Parathyroid adenoma (tissue), 2 donors: ENCODE measurements around the gene UNC45B.

Experiments
- H2AFZ ChIP-seq: fragments of 300-600 bp; sonication (generic); one replicate; pipeline ENCODE4 v1.7.0; 2017; ENCODE audit warnings: antibody characterized with exemption, mild to moderate bottlenecking
- H3K27ac ChIP-seq: fragments of 300-600 bp; sonication (generic); one replicate; pipeline ENCODE4 v1.7.0; 2017
- H3K27me3 ChIP-seq: fragments of 300-600 bp; sonication (generic); one replicate; pipeline ENCODE4 v1.7.0; 2017; ENCODE audit warnings: low read length; ENCODE audit not compliant: control insufficient read depth, insufficient read depth
- H3K36me3 ChIP-seq: fragments of 300-600 bp; sonication (generic); one replicate; pipeline ENCODE4 v1.7.0; 2017; ENCODE audit warnings: low read length; ENCODE audit not compliant: control insufficient read depth, insufficient read depth
- H3K4me1 ChIP-seq: fragments of 300-600 bp; sonication (generic); one replicate; pipeline ENCODE4 v1.7.0; 2017; ENCODE audit warnings: control low read depth
- H3K4me2 ChIP-seq: fragments of 300-600 bp; sonication (generic); one replicate; pipeline ENCODE4 v1.7.0; 2017; ENCODE audit warnings: low read length
- H3K4me3 ChIP-seq: fragments of 300-600 bp; sonication (generic); one replicate; pipeline ENCODE4 v1.7.0; 2017; ENCODE audit warnings: low read depth, low read length
- H3K79me2 ChIP-seq: fragments of 300-600 bp; sonication (generic); one replicate; pipeline ENCODE4 v1.7.0; 2017; ENCODE audit warnings: control low read depth
- H3K9ac ChIP-seq: fragments of 300-600 bp; sonication (generic); one replicate; pipeline ENCODE4 v1.7.0; 2017; ENCODE audit warnings: mild to moderate bottlenecking
- H3K9me3 ChIP-seq: fragments of 300-600 bp; sonication (generic); one replicate; pipeline ENCODE4 v1.7.0; 2017; ENCODE audit warnings: low read length; ENCODE audit not compliant: control insufficient read depth
- TF ChIP-seq, protein P1 (sequence below): fragments of 300-600 bp; sonication (generic); IDR thresholded peaks from one replicate; pipeline ENCODE4 v1.7.0; 2017; ENCODE audit warnings: antibody characterized with exemption, mild to moderate bottlenecking
- donor health status: primary hyperparathyroidism.

The UNC45B gene, protein sequence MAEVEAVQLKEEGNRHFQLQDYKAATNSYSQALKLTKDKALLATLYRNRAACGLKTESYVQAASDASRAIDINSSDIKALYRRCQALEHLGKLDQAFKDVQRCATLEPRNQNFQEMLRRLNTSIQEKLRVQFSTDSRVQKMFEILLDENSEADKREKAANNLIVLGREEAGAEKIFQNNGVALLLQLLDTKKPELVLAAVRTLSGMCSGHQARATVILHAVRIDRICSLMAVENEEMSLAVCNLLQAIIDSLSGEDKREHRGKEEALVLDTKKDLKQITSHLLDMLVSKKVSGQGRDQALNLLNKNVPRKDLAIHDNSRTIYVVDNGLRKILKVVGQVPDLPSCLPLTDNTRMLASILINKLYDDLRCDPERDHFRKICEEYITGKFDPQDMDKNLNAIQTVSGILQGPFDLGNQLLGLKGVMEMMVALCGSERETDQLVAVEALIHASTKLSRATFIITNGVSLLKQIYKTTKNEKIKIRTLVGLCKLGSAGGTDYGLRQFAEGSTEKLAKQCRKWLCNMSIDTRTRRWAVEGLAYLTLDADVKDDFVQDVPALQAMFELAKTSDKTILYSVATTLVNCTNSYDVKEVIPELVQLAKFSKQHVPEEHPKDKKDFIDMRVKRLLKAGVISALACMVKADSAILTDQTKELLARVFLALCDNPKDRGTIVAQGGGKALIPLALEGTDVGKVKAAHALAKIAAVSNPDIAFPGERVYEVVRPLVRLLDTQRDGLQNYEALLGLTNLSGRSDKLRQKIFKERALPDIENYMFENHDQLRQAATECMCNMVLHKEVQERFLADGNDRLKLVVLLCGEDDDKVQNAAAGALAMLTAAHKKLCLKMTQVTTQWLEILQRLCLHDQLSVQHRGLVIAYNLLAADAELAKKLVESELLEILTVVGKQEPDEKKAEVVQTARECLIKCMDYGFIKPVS

DNA sequence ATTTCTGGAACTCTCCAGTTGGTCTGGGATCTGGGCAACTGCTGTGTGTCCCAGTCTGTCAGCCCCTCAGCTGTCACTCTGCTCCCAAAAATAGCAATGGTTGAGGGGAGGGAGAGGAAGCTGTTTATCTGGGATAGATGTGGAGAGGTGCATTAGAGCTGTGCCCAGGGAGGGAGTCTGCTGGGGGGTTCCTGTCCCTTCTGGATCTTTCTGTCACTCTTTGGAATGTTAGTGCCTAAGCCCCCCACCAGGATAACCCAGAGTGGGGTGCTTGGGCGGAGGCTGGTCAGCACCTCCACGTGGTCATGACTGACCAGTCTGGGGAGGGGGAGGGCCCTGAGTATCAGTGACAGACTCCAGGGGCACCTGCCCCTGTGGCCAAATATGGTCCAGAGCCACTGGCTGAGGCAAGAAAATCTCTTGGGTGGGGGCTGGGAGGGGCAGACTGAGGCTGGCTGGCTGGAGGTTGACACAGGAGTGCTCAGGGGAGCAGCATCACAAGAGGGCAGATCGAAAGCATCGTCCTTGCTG, at the start of gene UNC45B:
Gene UNC45B, plus strand, starts transcription at position 443 of the 531 bp plus-strand sequence. CDS start 447 bp downstream, outside the sequence.
- Histone ChIP-seq H3K27ac (no peak within 1 kb of the TSS), H3K36me3 (no peaks in the 10 kb centered on the region), H3K4me2 (no peak within 1 kb of the TSS), H3K27me3 (no peaks in the 10 kb centered on the region), H3K79me2 (no peaks in the 10 kb centered on the region), H3K9ac (no peak within 1 kb of the TSS), H3K4me1 (no peaks in the 10 kb centered on the region), H3K4me3 (no peak within 1 kb of the TSS), H2AFZ (no peak within 1 kb of the TSS), H3K9me3 (no peaks in the 10 kb centered on the region)
- TF ChIP-seq, protein P1, sequence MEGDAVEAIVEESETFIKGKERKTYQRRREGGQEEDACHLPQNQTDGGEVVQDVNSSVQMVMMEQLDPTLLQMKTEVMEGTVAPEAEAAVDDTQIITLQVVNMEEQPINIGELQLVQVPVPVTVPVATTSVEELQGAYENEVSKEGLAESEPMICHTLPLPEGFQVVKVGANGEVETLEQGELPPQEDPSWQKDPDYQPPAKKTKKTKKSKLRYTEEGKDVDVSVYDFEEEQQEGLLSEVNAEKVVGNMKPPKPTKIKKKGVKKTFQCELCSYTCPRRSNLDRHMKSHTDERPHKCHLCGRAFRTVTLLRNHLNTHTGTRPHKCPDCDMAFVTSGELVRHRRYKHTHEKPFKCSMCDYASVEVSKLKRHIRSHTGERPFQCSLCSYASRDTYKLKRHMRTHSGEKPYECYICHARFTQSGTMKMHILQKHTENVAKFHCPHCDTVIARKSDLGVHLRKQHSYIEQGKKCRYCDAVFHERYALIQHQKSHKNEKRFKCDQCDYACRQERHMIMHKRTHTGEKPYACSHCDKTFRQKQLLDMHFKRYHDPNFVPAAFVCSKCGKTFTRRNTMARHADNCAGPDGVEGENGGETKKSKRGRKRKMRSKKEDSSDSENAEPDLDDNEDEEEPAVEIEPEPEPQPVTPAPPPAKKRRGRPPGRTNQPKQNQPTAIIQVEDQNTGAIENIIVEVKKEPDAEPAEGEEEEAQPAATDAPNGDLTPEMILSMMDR: no peak

DNA sequence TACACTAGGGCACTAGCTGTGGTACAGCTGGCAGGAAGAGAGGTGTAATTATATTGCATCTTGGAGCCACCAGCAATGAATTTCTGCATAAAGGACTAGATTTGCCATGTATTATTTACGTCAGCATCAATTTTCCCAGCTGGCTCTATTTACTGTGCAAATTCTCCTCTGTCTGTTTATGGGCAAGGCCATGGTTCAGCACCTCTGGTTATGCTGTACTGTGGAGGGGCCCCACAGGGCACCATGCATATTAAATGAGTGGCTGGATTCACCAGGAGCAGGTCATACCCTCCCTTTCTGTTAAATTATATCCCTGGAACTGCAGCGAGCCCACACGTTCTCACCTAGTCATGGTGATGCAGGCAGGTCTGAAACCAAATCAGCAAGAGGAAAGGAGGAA, 47.7 kb upstream of the UNC45B start:
- Histone ChIP-seq H3K27ac (no peak overlapping the region), H3K79me2 (no peaks in the 10 kb centered on the region), H3K9ac (no peak overlapping the region), H3K4me2 (no peak overlapping the region), H2AFZ (no peak overlapping the region), H3K36me3 (no peaks in the 10 kb centered on the region), H3K9me3 (no peaks in the 10 kb centered on the region), H3K27me3 (no peaks in the 10 kb centered on the region), H3K4me1 (no peaks in the 10 kb centered on the region), H3K4me3 (no peak overlapping the region)
- TF ChIP-seq, protein P1: no peak

DNA sequence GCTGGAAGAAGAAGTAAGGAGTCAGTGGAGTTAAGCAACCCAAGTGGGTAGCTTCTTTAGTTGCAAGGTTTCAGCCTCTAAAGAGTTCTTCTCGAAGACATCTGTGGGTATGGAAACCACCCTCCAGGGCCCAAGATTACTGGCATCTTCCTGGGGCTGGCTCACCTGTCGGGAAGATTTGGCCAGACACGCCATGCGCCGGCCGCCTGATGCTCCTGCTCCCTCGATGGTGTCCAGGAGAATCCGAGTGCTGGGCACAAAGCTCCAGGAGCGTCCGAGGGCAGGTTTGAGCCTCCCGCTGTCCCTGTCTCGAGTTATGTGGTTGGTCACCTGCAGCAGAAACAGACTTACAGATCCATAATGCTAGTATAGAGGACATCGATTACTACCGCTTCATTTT, 46.6 kb upstream of the UNC45B start:
- Histone ChIP-seq H3K27me3 (no peaks in the 10 kb centered on the region), H3K4me1 (no peaks in the 10 kb centered on the region), H3K9me3 (no peaks in the 10 kb centered on the region), H3K27ac (no peak overlapping the region), H3K4me3 (no peak overlapping the region), H3K4me2 (no peak overlapping the region), H2AFZ (no peak overlapping the region), H3K36me3 (no peaks in the 10 kb centered on the region), H3K79me2 (no peaks in the 10 kb centered on the region), H3K9ac (no peak overlapping the region)
- TF ChIP-seq, protein P1: no peak

DNA sequence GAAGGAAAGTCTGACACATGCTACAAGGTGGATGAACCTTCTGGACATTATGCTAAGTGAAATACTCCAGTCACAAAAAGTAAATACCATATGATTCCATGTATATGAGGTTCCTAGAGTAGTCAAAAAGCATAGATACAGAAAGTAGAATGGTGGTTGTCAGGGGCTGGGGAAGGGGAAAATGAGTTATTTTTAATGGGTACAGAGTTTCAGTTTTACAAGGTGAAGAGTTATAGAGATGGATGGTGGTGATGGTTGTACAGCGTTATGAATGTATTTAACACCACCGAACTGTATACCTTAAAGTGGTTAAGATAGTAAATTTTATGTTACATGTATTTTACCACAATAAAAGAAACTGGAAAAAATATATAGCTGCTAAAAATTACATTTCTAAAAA, 45.9 kb upstream of the UNC45B start:
- H3K79me2 ChIP-seq: no peaks in the 10 kb centered on the region
- no peaks in the 10 kb centered on the region for H3K27me3 ChIP-seq
- H3K4me2 ChIP-seq: no peak overlapping the region
- H3K4me3 ChIP-seq: no peak overlapping the region
- no peaks in the 10 kb centered on the region for H3K9me3 ChIP-seq
- H3K27ac ChIP-seq: no peak overlapping the region
- no peak overlapping the region for H3K9ac ChIP-seq
- H2AFZ ChIP-seq: no peak overlapping the region
- no peaks in the 10 kb centered on the region for H3K4me1 ChIP-seq
- H3K36me3 ChIP-seq: no peaks in the 10 kb centered on the region
- TF ChIP-seq, protein P1: no peak
